Activated T-cell treated with anti-CD3 and anti-CD28 coated beads, Interleukin-2, amount 50 U/mL, for 1 hour (primary cell): ENCODE data around the gene HTR6.

Experiments
- DNase-seq: peaks from one replicate; pipeline ENCODE4 v3.0.0-alpha.2; 2020

Gene HTR6

DNA sequence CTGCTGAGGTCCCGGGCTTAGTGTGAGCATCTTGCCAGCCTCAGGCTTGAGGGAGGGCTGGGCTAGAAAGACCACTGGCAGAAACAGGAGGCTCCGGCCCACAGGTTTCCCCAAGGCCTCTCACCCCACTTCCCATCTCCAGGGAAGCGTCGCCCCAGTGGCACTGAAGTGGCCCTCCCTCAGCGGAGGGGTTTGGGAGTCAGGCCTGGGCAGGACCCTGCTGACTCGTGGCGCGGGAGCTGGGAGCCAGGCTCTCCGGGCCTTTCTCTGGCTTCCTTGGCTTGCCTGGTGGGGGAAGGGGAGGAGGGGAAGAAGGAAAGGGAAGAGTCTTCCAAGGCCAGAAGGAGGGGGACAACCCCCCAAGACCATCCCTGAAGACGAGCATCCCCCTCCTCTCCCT is 7.2 kb upstream of the HTR6 start:
- no peak for DNase-seq

DNA sequence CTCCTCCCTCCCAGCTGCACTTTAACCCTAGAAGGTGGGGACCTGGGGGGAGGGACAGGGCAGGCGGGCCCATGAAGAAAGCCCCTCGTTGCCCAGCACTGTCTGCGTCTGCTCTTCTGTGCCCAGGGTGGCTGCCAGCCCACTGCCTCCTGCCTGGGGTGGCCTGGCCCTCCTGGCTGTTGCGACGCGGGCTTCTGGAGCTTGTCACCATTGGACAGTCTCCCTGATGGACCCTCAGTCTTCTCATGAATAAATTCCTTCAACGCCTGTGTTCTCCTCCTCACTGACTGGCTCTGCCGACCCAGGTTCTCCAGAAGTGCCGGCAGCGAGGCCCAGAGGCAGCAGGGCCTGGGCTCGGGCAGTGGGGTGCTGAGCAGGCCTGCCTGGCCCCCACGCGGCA is 6.5 kb upstream of the HTR6 start:
- no peak for DNase-seq

GRCh38 chr1:19661721-19662228 is 2.9 kb upstream of the HTR6 start:
- peak; percentile 43 for DNase-seq

- no peak for DNase-seq
Observed at GRCh38 chr1:19662313-19662712, 2.4 kb upstream of the HTR6 start.

DNA sequence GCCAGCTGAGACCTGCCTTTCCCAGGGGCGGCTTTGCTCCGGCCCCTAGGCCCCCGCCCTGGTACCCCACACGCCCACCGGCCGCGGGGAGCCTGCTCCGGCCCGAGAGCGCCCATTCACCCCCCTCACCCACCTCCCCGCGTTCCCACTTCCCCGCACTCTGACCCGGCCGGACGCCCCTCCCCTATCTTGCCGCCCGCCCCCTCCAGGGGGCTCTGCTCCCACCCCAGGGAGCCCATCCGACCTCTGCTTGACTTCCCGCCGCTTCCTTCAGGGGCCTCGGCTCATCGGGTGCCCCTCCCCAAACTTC is 466 bp downstream of the HTR6 start:
- no peak for DNase-seq

- DNase-seq = peak; percentile 35
Observed at GRCh38 chr1:19665496-19666465, 1.1 kb downstream of the HTR6 start.

DNA sequence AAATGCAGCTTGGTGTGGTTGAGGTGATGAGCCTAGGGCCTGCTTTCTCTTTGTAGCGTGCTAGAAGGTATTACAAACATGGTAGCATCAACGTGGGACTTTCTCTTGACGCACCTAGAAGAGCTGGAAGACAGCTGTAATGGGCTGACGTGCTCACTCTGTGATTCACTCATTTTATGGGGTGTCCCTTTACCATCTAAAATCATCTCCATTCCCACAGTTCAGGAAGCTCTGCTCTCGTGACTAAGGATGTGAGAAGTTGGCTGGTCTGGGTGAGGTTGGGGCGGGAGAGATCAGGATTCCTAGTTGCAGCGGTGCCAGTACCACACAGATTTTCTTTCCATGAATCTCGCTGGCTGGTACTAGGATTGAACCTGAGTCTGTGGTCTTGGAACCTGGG is 4.2 kb downstream of the HTR6 start:
- DNase-seq = no peak

GRCh38 chr1:19670787-19671186 is 6.1 kb downstream of the HTR6 start:
- DNase-seq = no peak

DNA sequence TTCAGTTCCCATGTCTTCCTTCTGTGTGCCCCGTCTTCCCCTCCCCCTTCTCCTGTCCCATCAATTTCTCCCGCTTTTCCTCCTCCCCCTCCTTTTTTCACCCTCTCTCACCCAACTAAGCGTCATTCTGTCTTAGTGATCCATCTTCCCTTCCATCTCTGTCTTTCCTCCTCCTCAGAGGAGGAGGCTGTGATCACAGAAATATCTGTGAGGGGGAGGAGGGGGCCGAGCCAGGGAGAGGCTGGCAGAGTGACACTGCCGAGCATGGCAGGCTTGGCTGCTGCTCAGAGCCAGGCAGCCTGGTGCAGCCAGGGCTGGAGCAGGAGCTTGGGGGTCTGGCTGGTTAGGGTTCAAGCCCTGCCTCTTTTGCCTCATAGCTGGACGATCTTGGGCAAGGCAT is 7.6 kb downstream of the HTR6 start:
- DNase-seq = no peak

DNA sequence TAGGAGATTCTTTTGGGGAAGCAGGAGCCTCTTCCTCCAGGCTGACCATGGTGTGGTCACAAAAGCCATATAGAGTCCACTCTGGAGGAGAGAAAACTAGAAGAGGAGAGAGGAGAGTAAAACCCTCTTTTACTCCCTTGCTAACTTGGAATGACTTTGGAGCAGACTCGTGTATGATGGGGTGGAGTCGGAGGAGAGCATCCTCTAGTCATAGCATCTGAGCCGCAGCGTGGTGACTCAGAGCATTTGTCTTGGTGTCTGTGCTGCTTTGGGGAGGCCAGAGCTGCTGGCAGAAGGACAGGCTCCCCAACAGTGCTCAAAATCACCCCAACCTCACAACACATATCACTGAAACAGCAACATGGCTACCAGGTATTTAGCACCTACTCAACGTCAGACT is 11.1 kb downstream of the HTR6 start:
- no peak for DNase-seq

- DNase-seq = no peak
Observed at GRCh38 chr1:19676438-19676922, 11.8 kb downstream of the HTR6 start.

DNA sequence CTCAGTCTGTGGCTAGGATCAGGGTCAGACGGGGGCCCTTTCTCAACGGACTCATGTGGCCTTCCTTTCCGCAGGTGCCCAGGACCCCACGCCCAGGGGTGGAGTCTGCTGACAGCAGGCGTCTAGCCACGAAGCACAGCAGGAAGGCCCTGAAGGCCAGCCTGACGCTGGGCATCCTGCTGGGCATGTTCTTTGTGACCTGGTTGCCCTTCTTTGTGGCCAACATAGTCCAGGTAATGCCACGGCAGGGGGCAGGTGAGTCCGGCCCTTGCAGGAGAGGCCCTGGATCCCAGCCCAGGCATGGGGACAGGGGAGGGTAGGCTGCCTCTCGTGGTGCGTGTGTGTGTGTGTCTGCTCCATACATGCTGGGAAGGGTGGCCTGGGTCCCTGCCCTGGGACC is 13.8 kb downstream of the HTR6 start:
- no peak for DNase-seq

- no peak for DNase-seq
Observed at GRCh38 chr1:19678931-19679453, 14.3 kb downstream of the HTR6 start.

DNA sequence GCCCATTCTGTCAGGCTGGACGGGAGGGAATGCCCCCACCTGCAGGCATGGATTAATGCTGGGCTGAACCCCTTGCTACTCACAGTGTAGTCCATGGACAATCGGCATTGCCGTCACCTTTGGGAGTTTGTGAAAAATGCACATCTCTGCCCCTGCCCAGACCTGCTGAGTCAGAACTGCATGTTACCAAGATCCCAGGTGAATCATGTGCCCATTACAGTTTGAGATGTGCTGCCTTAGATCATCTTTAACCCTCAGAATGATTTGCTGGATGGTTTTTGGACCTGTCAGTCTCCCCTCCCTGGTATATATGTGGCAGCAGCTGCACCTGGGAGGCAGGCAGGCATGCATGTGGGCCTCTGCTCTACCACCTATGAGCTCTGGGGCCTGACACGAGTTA is 15.0 kb downstream of the HTR6 start:
- no peak for DNase-seq

- no peak for DNase-seq
Observed at GRCh38 chr1:19680644-19681043, 16.0 kb downstream of the HTR6 start.

DNA sequence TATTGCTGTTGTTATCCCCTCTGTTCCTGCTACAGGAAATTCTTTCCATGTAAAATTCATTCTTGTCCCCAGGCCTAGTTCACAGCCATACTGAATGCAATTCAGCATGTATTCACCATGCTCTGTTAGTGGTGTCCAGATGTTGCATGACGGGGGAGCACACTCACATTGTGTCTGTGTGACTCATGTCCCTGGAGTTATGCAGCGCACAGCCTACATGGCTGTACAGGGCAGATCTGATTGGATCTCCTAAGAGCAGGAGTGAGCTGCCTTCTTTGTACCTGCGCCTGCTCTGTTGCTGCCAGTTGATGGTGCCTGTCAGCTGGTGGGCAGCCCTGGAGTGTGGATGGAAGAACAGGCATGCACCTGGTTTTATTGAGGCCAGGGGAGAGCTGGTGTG is 17.6 kb downstream of the HTR6 start:
- no peak for DNase-seq

DNA sequence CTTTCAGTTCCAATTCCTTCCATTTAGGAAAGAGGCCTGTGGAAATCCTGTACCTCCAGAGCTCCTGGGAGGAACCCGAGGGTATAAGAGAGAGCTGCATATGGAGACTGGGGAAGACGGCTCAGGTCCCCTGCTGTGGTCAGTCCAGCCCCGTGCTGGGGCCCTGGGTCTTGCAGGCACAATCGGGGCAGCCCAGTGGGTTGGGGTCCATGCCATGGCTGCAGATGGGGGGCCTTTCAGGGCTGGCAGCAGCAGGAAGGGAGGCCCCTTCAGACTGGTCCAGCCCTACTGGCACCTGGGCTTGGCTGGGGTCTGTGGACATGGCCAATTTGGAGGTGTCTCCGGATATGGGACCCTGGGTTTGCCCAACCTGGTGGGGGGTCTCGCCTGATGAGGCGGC is 18.2 kb downstream of the HTR6 start:
- DNase-seq = no peak

DNA sequence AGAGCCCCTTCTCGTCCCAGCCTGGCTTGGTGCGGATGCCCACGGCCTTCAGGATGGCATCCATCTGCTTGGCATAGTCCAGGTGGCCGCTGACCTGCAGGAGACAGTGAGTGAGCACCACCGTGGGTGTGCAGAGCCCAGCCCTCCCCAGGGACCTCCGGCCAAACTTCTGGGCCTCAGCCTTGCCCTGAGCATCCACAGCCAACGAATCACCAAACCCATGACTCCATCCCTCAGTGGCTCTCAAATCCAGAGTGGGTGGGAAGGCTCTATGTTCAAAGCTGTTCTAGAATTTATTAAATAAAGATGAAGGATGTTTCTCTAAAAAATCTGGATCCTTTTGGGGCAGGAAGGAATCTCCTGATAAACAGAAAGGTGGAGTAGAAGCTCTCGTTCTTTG is 18.7 kb downstream of the HTR6 start:
- no peak for DNase-seq

- no peak for DNase-seq
Observed at GRCh38 chr1:19684677-19685076, 20.0 kb downstream of the HTR6 start.

GRCh38 chr1:19685994-19686393 is 21.3 kb downstream of the HTR6 start:
- DNase-seq = no peak

GRCh38 chr1:19687414-19687813 is 22.7 kb downstream of the HTR6 start:
- no peak for DNase-seq

DNA sequence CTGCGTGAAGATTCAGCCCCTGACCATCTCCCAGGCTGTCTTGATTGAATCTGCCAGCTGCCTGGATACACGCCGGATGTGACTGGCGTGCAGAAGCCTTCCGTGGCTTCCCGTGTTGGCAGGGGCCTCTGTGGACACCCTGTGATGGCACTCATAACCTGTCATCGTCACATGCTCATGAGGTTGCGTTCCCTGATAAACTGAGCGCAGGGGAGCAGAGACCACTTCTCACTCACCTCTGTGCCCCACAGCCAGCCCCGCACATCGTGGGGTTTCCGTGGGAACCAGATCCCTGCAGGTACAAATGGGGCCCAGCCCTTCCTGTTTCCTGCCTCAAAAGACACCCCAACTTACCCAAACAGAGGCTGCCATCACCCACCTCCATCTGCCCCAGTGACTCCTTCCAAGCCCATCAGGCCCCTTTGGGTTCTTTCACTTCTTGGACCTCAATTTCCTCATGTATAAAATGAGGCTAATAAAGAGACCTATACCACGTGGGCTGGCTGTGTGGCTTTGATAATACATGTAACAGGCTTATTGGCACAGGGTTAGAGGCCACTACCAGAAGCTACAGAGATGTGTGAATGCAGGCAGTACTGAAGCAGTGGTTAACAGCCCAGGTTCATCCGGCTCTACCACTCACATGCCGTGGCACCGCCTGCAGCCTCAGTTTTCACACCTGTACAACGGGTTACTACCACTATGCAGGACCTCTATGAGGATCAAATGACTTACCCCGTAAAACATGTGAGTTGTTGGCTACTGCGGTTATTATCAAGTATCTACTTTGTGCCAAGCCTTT is 23.6 kb downstream of the HTR6 start:
- DNase-seq = peak; percentile 29

DNA sequence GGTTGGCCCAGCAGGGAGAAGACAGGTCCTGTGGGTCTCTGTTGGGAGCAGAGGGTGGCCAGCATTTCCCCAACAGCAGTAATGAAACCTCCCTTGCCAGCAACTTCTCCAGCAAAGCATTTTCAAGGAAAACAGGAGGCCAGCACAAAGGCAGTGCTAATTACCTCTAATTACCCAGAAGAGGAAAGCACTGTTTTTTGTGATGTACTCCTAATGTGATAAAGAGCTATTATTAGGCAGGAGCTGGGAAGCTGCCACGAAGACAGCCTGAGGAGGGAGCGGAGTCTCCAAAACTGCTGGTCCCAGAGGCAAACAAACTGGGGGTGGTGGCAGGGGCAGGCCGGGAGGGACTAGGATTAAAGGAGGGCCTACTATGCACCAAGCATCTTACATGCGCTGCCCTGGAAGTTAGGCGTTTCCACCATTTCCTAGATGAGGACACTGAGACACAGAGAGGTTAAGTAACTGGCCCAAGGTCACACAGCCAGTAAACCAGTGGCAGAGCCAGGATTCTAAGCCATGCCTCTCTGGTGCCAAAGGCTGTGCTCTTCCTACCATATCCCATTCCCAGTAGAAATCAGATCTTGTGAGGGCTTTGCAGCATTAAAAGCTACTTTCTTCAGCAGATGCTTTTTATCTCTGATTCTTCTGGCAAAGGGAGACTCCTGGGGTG is 24.5 kb downstream of the HTR6 start:
- no peak for DNase-seq
